Mucosa of descending colon (tissue), 3 donors: ENCODE measurements around the gene EVI5. TPM values are rescaled to one million over a fixed set of nuclear protein-coding genes. Genes with fewer than 3 reads are reported as not detected.

Experiments
- ATAC-seq: fragments of 200-7000 bp; cut with Tn5 transposase; one replicate; pipeline ENCODE4 v1.9.1; 2020; ENCODE audit warnings: mild to moderate bottlenecking, moderate library complexity
- DNase-seq, 3 donors: peaks; one replicate each; pipeline ENCODE4 v3.0.0-alpha.2; 2020
- H3K36me3 ChIP-seq: fragments of 200-600 bp; one replicate; pipeline ENCODE4 v1.8.0; 2021; ENCODE audit warnings: low read depth, mild to moderate bottlenecking
- H3K4me1 ChIP-seq: fragments of 200-600 bp; one replicate; pipeline ENCODE4 v1.8.0; 2021; ENCODE audit warnings: low read depth, mild to moderate bottlenecking
- H3K4me3 ChIP-seq: fragments of 200-600 bp; one replicate; pipeline ENCODE4 v1.8.0; 2021; ENCODE audit warnings: mild to moderate bottlenecking
- H3K9me3 ChIP-seq: fragments of 200-600 bp; one replicate; pipeline ENCODE4 v1.8.0; 2021; ENCODE audit warnings: mild to moderate bottlenecking
- intact Hi-C, 2 donors: fragments of 100-400 bp; cut with DNase I in 1 of 2; cut with micrococcal nuclease in 1 of 2; formaldehyde crosslinking; loops; one replicate each; pipeline versions ENCODE4 v1.11.0 to v1.11.1; 2022; cut with DNase I, micrococcal nuclease
- total RNA-seq, 3 donors: library from RNA; stranded (reverse); fragmentation: NEBNext Ultra II Directional in 2 of 3; extraction: Animal tissue kit (Norgen Biotek cat#: 25700) in 2 of 3; gene quantifications; one replicate each; pipeline versions ENCODE4 v1.2.1 to v1.2.4, GENCODE V29; 2021 to 2023
- TF ChIP-seq, protein P1 (sequence below): fragments of 200-600 bp; IDR thresholded peaks from one replicate; pipeline ENCODE4 v1.8.0; 2022; ENCODE audit warnings: antibody characterized with exemption, mild to moderate bottlenecking
- donor health status: DM: no; HTN: no; CAD: no; lungs with moderate emphysema.
- donor health status: DM: no; HTN: no; CAD: no.
- donor health status: DM: no; HTN: yes; CAD: no.

EVI5 gene
- total RNA-seq, 3 donors from 2014 or later = 32.3 to 52.4 (median 33.5) TPM

DNA sequence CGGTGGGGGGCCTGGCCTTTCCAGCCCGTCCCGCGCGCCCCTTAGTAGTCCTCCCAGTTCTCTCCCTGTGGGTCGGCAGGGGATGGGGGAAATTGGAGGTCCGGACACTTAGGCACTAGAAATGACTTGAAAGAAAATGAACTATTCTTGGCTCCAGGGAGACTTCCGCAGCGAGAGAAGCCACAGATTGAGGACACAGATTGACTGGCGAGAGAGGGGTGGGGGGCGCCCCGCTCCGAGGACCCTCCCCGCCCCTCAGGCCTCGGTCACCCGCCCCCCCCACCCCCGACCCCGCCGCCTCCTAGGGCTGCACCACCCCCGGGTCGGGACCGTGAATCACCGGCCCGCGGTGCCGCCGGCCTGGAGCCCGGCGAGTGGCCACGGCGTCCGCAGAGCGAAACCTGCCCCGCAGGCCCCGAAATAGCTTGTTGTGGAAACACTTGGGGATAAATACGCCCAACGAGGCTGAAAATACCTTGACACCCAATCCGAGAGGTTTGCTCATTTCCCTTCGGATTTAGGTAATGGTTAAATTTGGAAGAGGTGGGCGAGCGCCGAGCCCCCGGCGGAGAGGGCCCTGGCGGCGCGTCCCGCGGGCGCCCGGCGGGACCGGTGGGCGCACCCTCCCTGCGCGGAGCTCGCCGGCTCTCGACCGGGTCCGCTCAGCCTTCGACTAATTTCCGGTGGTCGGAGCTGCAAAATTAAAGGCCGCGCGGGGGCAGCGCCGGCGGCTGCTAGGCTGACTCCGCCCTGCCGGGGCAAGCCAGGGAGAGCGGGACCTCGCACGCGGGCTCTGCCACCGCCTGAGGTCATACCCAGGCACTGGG, 298.4 kb downstream of the EVI5 start, which contains the start of gene GFI1:
Gene GFI1 (minus strand): TSS at position 675 of the 827 bp plus-strand sequence. CDS start 3,438 bp downstream, outside the sequence.
- no peaks in the 10 kb centered on the region for H3K9me3 ChIP-seq
- DNase-seq (peak; percentile 65 to 85 (median 82)), ATAC-seq (peak; percentile 59)
- TF ChIP-seq, protein P1, sequence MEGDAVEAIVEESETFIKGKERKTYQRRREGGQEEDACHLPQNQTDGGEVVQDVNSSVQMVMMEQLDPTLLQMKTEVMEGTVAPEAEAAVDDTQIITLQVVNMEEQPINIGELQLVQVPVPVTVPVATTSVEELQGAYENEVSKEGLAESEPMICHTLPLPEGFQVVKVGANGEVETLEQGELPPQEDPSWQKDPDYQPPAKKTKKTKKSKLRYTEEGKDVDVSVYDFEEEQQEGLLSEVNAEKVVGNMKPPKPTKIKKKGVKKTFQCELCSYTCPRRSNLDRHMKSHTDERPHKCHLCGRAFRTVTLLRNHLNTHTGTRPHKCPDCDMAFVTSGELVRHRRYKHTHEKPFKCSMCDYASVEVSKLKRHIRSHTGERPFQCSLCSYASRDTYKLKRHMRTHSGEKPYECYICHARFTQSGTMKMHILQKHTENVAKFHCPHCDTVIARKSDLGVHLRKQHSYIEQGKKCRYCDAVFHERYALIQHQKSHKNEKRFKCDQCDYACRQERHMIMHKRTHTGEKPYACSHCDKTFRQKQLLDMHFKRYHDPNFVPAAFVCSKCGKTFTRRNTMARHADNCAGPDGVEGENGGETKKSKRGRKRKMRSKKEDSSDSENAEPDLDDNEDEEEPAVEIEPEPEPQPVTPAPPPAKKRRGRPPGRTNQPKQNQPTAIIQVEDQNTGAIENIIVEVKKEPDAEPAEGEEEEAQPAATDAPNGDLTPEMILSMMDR = no peak
- H3K36me3 ChIP-seq = no peaks in the 10 kb centered on the region
- intact Hi-C loops = no loop called here
- peaks cover 47% of the 10 kb centered on the region for H3K4me1 ChIP-seq
- peak within 1 kb of the TSS; percentile 29 for H3K4me3 ChIP-seq

- peak; percentile 76 to 88 (median 83) for DNase-seq
- intact Hi-C loops = no loop called here
- no peaks in the 10 kb centered on the region for H3K36me3 ChIP-seq
- H3K4me1 ChIP-seq = peaks cover 56% of the 10 kb centered on the region
- peak; percentile 71 for ATAC-seq
- no peaks in the 10 kb centered on the region for H3K9me3 ChIP-seq
- TF ChIP-seq, protein P1 = peak; percentile 25
- H3K4me3 ChIP-seq = peak overlapping the region; percentile 29
Measured at GRCh38 chr1:92485381-92486250, 299.3 kb downstream of the EVI5 start.

DNA sequence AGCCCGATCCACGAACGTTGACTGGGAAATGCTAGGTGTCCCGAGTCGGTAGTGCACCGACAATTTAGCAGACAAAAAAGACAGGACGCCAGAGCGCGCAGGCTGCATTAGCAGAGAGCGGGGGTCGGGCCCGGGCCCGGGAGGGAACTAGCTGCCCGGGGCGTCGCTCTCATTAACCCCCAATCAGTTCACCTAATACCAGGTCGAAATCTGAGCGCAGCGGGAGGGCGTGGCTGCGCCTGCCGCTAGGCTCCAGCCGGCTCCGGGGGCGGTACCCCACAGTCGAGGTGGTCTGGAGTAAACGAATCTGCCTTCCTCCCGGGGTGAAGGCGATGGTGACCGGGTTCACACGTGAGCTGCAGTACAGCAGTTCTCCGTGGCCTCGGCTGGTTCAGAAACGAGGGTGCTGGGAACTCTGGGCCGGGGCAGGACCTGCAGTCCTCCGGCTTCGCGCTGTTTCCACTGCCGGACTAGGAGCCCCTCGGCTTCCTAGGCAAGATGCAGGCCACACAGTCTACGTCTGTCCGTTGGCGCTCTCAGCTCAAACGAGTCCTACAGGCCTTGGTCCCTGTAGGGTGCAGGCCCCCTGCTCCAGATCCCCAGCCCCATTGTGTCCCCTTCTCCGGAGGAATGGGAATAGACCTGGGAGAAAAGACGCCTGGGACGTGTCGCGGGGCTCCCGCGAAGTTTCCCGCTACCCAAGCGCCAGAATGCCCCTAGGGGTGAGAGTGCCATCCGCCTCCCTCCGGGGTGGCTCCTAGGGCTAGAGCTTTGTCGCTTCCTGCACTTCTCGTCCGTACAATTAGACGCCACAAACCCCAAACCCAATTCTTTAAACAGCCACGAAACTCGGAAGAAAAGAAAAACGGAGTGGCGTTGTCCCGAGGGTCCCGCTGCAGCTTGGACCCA, 300.2 kb downstream of the EVI5 start:
- intact Hi-C loops = no loop called here
- DNase-seq (peak; percentile 59 to 80 (median 72)), ATAC-seq (peak; percentile 19)
- no peaks in the 10 kb centered on the region for H3K36me3 ChIP-seq
- peaks cover 59% of the 10 kb centered on the region for H3K4me1 ChIP-seq
- no peaks in the 10 kb centered on the region for H3K9me3 ChIP-seq
- H3K4me3 ChIP-seq = peak overlapping the region; percentile 29
- TF ChIP-seq, protein P1 = no peak

DNA sequence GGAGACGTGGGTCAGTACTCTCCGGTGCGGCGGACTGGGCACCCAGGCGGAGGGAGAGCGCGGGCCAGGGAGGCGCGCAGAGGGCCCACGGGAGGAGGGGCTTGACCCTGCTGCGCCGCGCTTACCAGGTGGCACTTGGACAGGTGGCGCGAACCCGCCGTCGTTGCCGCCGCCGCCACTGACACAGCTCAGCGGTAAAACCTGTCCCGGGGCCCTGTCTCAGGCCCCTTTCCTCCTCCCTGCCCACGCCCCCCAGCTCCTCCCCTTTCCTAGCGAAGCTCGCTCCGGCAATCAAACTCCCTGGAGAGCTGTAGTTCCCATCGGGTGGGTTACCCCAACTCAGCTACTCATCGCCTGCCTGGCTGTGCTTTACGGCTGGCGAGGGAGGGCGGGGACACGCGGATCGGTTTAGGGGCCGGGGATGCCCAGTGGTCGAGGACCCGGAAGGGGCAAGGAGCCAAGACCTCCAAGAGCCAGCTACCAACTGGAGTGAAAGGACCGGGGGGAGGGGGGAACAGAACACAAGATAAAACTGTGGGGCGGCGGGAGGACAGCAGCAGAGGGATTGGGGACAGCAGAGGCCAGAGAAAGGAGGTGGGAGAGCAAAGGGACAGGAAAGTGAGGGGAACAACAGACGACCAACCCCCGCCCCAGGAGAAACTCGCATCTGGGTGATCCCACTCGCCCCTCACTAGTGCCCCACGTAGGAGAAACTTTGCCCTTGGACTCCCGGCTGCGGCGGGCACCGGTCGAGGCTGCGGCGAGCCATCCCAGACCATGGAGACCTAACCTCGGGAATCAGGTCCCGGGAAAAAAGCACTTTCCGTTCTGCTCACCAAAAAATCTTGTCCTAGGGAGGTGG, 301.1 kb downstream of the EVI5 start:
- DNase-seq (peak; percentile 51 to 78 (median 67)), ATAC-seq (peak; percentile 32)
- H3K36me3 ChIP-seq = no peaks in the 10 kb centered on the region
- no peaks in the 10 kb centered on the region for H3K9me3 ChIP-seq
- H3K4me1 ChIP-seq = peaks cover 59% of the 10 kb centered on the region
- H3K4me3 ChIP-seq = peak overlapping the region; percentile 27
- TF ChIP-seq, protein P1 = no peak
- intact Hi-C loops = no loop called here
